ENCODE results near the gene CAMTA2.
"Not testable (repeated sequence)": the region's sequence is repeated elsewhere in the genome, so short reads cannot be mapped to it uniquely, and the experiment has no call there.

Gene CAMTA2

GRCh38 chr17:4986951-4987766, at the start of gene CAMTA2:
Gene CAMTA2, minus strand, starts transcription at chr17:4987675. Its CDS starts 1,453 bp downstream, at chr17:4986222.
- DNase-seq = peak; percentile 74 to 91 (median 76)

GRCh38 chr17:5035315-5035714, 47.8 kb upstream of the CAMTA2 start, which contains the start of gene SLC52A1:
Gene SLC52A1, minus strand, starts transcription at chr17:5035426. Its CDS starts 820 bp downstream, at chr17:5034606.
- DNase-seq = no peak

DNA sequence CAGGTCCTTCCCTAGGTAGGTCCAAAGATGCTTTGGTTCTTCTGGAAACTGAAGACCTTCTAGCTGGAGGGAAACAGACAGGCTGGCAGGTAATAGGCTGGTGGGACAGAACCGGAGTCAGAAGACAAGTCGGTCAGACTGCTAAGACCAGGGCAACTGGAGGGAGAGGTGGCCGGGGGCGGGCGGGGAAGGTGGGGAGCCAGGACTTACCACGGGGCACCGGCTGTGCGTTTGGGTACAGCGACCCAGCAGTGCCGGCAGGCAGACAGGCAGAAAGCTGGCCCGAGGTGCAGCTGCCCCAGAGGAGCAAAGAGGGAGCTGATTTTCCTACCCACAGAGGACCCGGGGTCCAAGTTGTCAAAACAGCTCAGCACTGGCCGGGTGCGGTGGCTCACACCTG, 47.2 kb upstream of the CAMTA2 start:
- no peak for DNase-seq

DNA sequence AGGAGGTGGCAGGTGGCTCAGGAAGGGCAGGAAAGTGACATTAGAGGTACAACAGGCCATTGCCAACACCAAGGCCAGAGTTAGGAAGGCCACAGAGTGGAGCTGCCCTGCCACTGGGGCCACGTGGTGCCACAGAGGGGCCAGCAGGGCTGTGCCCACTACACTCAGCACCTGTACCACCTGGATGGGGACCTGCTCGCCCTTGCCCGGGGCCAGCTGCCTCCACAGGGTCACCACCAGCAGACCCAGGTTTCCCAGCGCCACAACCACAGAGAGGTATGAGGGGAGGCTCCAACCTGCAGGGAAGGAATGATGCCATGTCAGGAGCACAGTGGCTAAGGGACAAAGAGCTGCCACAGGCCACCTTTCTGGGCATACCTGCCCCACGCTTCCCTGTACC, 46.6 kb upstream of the CAMTA2 start:
- no peak for DNase-seq

- no peak for DNase-seq
Observed at GRCh38 chr17:5033352-5034015, 46.0 kb upstream of the CAMTA2 start.

- DNase-seq = no peak
Observed at GRCh38 chr17:5032865-5033264, 45.4 kb upstream of the CAMTA2 start.

DNA sequence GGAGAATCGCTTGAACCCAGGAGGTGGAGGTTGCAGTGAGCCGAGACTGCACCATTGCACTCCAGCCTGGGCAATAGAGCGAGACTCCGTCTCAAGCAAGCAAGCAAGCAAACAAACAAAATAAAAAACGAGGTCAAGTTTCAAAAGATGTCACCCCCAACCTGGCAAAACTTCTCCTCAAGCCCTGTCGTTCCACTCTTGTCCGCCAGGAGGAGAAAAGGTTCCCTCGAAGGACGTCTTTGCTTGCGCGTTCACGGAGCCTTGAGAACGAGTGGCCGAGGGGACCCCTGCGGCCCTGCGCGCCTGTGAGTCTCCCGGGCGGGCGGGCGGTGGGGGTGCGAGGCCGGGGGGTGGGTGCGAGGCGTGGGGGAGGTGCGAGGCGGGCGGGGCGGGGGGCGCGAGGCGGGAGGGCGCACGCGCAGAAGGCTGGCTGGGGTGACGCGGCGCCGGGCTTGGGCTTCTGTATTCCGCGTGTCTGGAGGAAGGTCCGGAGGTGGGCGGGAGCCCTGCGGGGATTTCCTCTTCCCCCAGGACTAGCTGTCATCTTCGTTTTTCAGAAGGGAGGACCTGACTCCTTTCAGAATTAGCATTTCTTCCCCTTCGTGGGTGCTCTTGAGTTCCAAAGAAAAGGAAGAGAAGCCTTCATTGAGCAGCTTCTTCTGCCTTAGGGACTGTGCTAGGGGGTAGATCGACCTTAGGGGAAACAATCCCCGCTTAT, 44.0 kb upstream of the CAMTA2 start:
- peak; percentile 98 for DNase-seq

DNA sequence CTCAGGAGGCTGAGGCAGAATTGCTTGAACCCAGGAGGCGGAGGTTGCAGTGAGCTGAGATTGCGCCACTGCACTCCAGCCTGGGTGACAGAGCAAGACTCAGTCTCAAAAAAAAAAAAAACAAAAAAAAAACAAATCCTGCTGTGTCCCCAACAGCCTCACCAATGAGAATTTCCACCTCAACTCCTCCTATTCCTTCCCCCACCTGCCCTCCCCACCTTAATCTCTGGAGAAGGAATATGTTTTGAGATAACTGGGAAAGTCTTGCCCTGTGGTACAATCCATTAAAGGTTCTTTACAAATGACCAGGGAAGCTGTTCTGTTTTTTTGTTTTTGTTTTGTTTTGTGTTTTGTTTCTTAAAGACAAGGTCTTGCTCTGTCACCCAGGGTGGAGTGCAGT, 42.7 kb upstream of the CAMTA2 start:
- DNase-seq = not testable (repeated sequence)

GRCh38 chr17:5027916-5028315, 40.4 kb upstream of the CAMTA2 start:
- peak in 1 of 3 donors; percentile 35 for DNase-seq

DNA sequence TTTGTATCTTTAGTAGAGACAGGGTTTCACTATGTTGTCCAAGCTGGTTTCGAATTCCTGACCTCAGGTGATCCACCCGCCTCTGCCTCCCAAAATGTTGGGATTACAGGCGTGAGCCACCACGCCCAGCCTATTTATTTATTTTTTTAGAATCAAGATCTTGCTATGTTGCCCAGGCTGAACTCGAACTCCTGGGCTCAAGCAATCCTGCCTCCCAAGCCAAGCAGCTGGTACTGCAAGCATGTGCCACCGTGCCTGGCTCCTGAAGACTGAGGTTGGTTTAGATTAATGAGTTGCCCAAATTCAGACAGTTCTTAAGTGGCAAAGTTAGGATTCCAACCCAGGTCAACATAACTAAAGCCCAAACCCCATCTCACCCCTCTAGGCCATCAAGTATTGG, 39.8 kb upstream of the CAMTA2 start:
- no peak for DNase-seq

DNA sequence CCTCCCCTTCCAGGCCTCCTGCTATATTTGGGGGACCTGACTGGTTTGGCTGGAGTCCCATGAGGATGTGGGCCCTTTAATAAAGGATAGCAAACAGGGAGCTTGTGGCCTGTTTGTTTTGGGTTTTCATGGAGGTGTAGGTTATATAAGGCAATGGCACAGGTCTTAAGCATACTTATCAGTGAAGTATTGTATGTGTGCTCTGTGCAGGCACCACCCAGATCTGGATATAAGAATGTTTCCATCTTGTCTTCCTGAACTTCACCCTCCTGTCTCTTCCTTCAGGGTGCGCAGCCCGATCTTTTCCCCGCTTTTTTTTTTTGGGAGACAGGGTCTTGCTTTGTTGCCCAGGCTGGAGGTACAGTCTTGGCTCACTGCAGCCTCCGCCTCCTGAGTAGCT, 37.1 kb upstream of the CAMTA2 start:
- no peak for DNase-seq

GRCh38 chr17:5023588-5024147, 36.2 kb upstream of the CAMTA2 start:
- DNase-seq = no peak

GRCh38 chr17:5022171-5022711, 34.8 kb upstream of the CAMTA2 start:
- no peak for DNase-seq

GRCh38 chr17:5020502-5021023, 33.1 kb upstream of the CAMTA2 start:
- DNase-seq = no peak

DNA sequence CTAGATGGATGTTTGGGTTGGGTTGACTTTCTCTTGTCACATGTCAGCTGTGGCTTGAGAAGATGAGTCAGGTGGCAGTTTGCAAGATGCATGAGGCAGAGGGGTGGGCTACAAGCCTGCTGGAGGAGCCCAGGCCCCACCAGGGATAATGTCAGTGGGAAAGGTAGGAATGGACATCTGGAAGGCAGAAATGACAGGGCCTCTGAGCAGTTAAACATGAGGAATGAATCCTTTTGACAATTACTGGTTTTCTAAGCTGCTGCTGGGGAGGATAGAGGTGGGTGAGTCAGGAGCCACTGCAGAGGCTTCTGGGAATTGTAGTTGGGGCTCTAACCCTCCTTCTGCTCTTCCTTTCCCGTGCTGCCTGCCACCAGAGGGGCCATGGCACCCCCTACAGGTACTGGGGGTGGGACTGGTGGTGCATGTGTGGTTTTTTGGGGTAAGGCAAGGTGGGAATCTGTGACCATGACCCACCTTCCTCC, 32.0 kb upstream of the CAMTA2 start:
- DNase-seq = peak; percentile 32 to 51 (median 46)

GRCh38 chr17:5014357-5014756, 26.9 kb upstream of the CAMTA2 start:
- no peak for DNase-seq

GRCh38 chr17:5011928-5012327, 24.5 kb upstream of the CAMTA2 start:
- peak; percentile 42 to 87 (median 45) for DNase-seq

- DNase-seq = no peak
Observed at GRCh38 chr17:5003214-5003867, 15.9 kb upstream of the CAMTA2 start.

DNA sequence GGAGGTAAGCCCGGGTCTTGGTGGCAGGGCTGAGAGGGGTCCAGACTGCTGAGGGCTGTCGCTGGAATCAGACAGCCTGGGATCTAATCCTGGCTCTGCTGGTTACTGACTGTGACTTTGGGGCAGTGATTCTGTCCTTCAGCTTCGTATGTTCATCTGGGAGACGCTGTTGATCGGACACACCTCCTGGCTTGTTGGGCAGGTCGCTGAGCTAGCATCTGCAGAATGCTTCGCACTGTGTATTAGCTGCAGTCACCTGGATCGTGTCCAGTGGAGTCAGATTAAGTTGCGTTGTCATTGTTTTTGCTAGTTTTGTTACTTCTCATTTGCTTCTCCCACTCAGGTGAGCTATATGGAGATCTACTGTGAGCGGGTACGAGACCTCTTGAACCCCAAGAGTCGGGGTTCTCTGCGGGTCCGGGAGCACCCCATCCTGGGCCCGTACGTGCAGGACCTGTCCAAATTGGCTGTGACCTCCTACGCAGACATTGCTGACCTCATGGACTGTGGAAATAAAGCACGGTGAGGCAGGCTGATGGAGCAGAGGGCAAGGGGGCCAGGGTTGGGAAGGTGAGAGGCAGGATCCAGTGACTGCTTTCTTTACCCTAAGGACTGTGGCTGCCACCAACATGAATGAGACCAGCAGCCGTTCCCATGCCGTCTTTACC, 14.8 kb upstream of the CAMTA2 start:
- DNase-seq = no peak

GRCh38 chr17:5000237-5000639, 12.8 kb upstream of the CAMTA2 start:
- DNase-seq = no peak

DNA sequence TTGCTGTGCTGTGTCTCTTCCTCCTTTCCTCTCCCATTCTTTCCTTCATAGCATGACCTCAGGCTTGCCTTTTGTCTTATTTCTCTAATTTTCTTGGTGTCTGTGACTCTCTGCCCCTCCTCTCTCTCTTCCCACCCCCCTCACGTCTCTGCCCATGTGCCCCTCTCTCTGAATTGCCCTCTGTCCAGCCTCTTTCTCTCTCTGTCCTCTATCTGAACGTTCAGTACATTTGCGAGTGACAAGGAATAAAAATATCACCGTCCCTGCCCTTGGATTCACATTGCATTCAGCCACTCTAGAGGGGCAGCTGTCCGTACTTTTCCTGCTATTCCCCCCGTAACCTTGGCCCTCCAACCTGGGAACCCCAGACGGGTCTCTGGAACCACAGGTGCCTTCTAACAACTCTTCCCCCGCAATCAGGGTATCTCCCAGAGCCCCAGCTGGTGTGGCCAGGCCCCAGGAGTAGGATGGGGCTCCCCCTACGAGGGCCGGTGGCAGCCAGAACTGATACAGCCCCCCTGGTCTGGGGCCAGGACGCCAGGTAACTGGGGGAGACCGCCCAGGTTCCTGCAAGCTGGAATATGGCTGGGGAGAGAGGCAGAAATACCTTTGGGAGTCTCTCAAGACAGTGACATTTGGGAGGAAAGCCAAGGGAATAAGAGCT, 12.1 kb upstream of the CAMTA2 start:
- no peak for DNase-seq
